ENCODE results near the gene HELB.

HELB gene

DNA sequence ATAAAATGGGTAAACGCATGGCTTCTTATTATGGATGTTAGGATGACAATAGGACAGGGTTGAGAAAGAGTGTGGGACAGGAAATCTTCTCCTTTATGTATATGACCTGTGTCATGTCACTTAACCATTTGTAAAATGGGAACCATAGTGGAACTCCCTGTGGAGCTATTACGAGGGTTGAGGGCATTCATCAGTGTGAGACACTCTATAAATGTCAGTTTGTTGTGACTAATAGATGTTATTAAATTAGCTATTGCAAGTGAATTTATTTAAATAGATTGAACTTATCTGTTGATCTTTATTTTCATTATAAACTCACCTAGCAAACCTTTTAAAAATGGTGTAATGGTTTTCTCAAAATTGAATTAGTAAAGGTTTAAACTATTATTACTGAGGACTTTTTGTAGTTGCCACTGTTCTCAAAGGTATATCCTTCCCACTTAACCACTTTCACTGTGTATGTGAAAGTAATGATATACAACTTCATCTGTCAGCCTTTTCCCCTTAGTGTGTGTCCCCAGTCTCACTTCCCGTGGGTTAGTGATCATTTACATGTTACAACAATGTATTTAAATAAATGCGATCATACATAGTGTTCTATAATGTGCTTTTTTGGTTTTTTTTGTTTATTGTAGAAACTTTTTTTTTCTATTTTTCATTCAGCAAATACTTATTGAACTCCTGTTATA is 17.1 kb downstream of the HELB start:
- TF ChIP-seq, protein P1, sequence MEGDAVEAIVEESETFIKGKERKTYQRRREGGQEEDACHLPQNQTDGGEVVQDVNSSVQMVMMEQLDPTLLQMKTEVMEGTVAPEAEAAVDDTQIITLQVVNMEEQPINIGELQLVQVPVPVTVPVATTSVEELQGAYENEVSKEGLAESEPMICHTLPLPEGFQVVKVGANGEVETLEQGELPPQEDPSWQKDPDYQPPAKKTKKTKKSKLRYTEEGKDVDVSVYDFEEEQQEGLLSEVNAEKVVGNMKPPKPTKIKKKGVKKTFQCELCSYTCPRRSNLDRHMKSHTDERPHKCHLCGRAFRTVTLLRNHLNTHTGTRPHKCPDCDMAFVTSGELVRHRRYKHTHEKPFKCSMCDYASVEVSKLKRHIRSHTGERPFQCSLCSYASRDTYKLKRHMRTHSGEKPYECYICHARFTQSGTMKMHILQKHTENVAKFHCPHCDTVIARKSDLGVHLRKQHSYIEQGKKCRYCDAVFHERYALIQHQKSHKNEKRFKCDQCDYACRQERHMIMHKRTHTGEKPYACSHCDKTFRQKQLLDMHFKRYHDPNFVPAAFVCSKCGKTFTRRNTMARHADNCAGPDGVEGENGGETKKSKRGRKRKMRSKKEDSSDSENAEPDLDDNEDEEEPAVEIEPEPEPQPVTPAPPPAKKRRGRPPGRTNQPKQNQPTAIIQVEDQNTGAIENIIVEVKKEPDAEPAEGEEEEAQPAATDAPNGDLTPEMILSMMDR (conservative IDR thresholded peaks at IDR 0.05; ENCODE audit: low read depth, low read length), result no peak
- DNase-seq (ENCODE audit: low read depth), result no peak
- no peak overlapping the region for H3K4me3 ChIP-seq (ENCODE audit: low read length)

DNA sequence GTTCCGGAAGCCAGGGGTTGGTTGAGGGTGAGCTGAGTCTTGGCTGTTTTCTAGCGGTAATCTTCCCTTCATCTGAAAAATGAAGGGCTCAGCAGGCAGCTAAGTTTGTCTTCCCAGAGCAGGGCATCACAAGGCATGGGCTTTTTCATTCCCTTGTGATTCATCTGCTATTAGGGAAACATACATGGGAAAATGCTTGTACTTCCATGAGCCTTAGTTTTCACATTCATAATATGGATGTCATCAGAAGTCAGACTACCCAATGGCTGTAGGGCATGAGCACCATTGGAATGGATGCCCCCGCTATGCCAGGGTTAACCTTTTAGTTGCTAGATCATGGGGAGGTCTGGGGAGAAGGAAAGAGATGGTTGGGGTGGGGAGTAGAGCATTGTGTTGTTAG is 18.7 kb downstream of the HELB start:
- no peak for DNase-seq (ENCODE audit: low read depth)
- TF ChIP-seq, protein P1 (conservative IDR thresholded peaks at IDR 0.05; ENCODE audit: low read depth, low read length), result no peak

DNA sequence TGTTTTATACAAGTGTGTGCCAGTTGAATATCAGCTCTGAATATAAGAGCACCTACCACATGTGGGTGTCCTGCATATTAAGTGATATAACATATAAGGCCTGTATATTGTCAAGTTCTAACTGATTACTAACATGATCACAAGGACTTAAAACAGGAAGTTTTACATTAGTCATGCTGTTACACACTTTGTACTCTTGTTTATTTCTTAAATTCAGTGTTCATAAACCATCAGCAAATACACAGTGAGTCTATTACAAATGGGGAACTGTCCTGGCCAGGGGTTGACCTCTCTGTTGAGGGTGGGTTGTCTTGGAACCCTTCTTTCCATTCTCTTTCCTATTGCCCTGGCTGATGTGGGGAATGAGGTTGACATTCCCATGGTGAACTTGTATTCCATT is 19.1 kb downstream of the HELB start:
- TF ChIP-seq, protein P1 (conservative IDR thresholded peaks at IDR 0.05; ENCODE audit: low read depth, low read length), result no peak
- H3K4me3 ChIP-seq (ENCODE audit: low read length), result no peak overlapping the region
- no peak for DNase-seq (ENCODE audit: low read depth)

More for the DNA sequence above, 18.7 kb downstream of the HELB start:
- H3K4me3 ChIP-seq (ENCODE audit: low read length), result no peak overlapping the region

DNA sequence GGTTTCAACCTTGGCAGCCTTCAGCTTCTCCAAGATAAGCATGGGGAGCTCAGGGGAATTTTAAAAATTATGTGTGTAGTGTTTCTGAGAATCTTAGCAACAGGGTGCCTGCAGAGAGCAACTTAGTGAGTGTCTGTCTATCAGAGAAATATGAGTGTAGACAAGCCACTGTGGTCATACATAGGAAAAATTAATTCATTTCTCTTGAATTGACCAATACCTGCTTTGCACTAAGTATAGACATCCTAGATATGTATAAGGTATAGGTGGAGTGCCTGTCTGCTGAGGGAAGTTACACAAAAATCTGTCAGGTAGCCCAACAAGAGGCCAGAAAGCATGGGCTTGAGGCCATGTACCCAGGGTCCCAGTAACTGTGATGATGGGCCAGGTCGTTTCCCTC is 20.7 kb downstream of the HELB start:
- no peak for DNase-seq (ENCODE audit: low read depth)
- TF ChIP-seq, protein P1 (conservative IDR thresholded peaks at IDR 0.05; ENCODE audit: low read depth, low read length), result no peak
- H3K4me3 ChIP-seq (ENCODE audit: low read length), result no peak overlapping the region

DNA sequence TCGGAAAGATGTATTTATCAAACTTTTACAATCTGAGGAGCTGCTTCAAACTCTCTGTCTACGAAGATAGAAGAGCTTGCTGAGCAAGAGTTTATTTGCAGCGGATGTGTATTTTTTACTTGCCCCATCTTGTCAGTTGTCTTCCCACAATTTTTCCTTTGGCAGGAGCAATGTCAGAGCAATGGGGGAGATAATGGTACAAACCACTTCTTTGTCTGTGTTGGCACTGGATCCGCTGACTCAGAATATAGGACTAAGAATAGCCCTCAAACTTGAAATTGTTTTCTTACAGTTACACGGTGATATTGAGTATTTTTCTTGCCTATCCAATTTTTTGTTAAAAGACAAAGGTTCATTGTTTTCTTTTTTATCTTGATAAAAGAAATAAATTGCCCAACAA is 27.6 kb downstream of the HELB start:
- TF ChIP-seq, protein P1 (conservative IDR thresholded peaks at IDR 0.05; ENCODE audit: low read depth, low read length), result no peak

DNA sequence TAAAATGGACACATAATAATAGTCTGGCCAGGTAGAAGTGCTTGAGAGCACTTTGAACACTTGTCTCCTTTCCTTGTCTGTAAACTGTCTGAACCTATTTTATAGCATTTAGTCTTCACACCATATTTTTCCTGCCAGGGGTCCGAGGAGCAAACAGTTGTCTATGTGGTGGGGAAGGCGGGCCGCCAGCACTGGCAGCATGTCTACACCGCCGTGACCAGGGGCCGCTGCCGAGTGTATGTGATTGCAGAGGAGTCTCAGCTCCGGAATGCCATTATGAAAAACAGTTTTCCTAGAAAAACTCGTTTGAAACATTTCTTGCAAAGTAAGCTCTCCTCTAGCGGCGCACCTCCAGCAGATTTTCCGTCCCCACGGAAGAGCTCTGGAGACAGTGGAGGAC is 28.7 kb downstream of the HELB start:
- TF ChIP-seq, protein P1 (conservative IDR thresholded peaks at IDR 0.05; ENCODE audit: low read depth, low read length), result no peak
- DNase-seq (ENCODE audit: low read depth), result no peak
- H3K4me3 ChIP-seq (ENCODE audit: low read length), result no peak overlapping the region

More for the DNA sequence above, 27.6 kb downstream of the HELB start:
- no peak for DNase-seq (ENCODE audit: low read depth)
- no peak overlapping the region for H3K4me3 ChIP-seq (ENCODE audit: low read length)

DNA sequence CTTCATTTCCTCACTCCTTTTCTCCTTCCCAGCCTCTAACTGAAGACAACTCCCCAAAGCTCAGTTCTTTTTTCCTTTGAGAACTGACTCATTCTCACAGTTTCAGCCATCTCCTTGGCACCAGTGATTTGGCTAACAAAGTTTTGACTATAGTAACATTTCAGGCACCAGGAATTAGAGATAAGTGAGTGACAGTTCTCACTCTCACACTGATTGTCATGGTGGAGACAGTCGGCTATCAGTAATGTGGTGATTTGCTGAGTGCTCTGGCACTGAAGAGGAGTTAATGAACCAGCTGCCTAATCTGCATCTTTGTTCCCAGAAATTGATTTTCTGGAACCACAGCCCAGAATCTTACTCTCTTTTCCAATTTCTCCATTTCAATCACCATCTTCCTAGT is 29.5 kb downstream of the HELB start:
- TF ChIP-seq, protein P1 (conservative IDR thresholded peaks at IDR 0.05; ENCODE audit: low read depth, low read length), result no peak
- DNase-seq (ENCODE audit: low read depth), result no peak
- H3K4me3 ChIP-seq (ENCODE audit: low read length), result no peak overlapping the region
